NCI-H2081 (cell line): ENCODE measurements around the gene JADE1.

Source experiments
- DNase-seq, 2 experiments: peaks; one replicate each; lab custom pipeline; 2025; lab: John Stamatoyannopoulos, UW

JADE1 gene

DNA sequence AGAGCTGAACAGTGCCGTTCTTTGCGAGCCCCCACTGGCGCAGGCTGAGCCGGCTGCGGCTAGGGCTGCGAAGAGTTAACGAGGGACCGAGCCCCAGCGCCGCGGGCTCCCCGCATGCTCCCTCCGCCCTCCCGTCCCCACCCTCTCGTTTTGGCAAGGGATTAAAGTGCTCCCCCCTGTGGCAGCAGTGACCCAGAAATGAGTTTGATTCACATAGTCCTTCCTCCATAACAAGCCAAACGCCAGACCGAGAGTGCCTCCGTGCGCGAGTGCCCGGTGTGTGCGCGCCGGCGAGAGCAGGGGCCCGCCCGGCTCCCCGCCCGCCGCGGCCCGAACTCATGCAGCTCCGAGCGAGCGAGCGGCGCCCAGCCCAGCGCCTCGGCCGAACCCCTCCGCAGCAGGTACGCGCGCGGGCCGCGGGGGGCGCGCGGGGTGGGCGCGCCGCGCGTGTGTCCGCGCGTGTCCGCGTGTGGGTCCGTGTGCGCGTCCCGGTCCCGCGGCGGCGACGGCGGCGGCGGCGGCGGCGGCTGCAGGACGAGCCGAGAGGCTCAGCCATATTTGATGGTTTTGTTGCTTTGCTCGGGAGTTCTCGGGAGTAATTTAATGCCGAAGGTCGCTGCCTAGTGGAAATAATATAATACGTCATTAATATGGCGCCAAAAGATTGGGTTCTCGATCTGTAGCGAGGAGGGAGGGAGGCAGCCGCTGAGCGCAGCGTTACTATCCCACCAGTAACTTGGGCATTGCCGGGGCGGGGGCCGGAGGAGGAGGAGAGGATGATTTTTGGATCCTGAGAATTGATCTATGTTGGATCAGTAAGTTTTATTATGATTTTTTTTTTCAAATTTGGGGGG, at the start of gene JADE1:
TSS of gene JADE1 (plus strand) at position 224 of the 854 bp plus-strand sequence. CDS start 22,059 bp downstream, outside the sequence.
- peak; percentile 86 to 89 for DNase-seq

- no peak for DNase-seq
These were observed 42.7 kb upstream of the JADE1 start for GRCh38 chr4:128766781-128767180.

- DNase-seq = no peak
These were observed 41.0 kb upstream of the JADE1 start for GRCh38 chr4:128768373-128768996.

GRCh38 chr4:128769011-128769410, 40.5 kb upstream of the JADE1 start:
- no peak for DNase-seq

DNA sequence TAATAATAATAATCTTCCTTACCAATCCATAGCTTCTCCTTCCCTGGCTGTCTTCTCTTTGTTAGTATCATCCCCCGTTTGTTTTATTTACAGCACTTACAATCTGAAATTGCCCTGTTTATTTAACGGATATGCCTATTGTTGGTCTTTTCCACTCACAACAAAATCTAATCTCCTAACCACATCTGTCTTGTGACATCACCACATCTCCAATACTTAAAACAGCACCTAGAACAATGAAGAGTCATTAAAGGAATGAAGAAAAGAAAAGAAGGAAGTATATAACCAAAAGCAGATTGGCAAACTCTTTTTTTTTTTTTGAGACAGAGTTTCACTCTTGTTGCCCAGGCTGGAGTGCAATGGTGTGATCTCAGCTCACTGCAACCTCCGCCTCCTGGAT, 38.7 kb upstream of the JADE1 start:
- no peak for DNase-seq

DNA sequence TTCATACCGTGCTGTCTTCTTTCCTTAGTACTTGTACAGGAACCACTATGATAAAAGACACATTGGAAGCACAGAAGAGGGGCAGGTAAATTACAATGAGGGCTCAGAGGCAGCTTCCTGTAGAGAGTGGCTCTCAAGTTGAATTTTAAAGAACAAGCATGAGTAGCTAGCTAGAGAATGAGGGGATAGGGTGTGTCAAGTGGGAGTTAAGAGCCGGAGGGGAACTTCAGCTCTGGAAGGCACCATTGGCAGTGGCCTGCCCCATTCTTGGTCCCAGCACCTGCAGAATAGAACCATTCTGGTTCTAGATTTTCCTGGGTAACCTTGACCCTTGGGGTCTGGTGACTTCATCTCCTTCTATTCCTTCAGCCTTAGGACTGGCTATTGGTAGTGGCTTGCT, 34.0 kb upstream of the JADE1 start:
- DNase-seq = no peak

- DNase-seq = no peak
These were observed 33.6 kb upstream of the JADE1 start for GRCh38 chr4:128775916-128776315.

DNA sequence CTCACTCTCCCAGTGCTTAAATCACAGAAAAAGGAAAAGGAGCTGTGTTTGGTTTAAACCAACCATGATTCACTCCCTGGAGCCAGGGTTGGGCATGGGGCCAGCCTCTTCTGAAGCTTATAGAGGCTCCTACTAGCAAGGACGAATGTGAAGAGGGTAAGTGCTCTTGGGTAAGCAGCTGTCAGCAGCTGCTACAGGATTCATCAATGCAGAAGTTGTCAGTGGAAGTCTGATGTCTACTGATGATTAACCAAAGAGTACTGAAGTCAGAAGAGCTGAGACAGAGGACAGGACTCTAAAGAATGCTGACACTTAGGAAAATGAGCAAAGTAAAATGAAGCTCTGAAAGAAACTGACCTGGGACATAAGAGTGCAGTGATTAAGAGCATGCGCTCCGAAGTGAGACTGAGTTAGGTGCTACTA, 32.7 kb upstream of the JADE1 start:
- no peak for DNase-seq

DNA sequence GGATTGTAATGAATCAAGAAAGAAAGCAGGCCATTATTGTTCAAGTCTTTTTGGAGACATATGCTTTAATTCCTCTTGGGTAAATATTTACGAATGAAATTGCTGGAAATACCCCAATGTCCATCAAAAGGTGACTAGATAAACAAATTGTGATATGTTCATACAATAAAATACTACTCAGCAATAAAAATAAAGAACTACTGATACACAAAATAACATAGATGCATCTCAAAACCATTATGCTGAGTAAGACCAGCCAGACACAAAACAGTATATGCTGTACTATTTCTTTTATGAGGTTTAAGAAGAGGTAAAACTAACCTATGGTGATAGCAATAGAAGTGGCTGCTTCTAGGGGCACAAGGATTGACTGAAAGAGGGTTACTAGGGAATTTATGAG, 28.8 kb upstream of the JADE1 start:
- DNase-seq = no peak

DNA sequence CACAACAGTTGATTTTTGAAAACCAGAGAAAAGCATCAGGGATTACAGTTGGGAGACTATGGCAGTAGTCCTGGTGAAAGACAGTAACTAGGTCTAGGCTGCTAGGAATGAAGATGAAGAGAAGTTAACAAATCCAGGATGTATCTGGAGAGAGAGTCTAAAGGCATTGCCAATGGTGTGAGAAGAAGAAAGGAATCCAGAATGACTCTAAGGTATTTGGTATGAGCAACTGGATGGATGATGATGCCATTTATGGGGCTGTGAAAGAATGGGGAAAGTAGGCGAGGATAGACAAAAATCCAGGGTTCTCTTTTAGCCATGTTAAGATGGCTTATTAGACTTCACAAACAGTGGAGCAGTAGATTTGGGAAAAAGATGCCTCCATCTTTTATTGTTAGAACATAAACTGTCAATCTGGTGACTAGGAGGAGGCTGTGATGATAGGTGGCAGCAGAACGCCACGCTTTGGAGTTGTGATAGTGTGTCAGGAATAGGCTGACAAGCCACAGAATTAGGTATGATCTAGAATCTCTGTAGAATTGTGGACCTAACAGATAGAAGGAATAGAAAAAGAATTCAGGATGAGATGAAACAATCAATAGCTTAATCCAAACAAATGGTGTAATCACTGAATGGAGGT, 27.3 kb upstream of the JADE1 start:
- DNase-seq = peak in 1 of 2 experiments; percentile 1

DNA sequence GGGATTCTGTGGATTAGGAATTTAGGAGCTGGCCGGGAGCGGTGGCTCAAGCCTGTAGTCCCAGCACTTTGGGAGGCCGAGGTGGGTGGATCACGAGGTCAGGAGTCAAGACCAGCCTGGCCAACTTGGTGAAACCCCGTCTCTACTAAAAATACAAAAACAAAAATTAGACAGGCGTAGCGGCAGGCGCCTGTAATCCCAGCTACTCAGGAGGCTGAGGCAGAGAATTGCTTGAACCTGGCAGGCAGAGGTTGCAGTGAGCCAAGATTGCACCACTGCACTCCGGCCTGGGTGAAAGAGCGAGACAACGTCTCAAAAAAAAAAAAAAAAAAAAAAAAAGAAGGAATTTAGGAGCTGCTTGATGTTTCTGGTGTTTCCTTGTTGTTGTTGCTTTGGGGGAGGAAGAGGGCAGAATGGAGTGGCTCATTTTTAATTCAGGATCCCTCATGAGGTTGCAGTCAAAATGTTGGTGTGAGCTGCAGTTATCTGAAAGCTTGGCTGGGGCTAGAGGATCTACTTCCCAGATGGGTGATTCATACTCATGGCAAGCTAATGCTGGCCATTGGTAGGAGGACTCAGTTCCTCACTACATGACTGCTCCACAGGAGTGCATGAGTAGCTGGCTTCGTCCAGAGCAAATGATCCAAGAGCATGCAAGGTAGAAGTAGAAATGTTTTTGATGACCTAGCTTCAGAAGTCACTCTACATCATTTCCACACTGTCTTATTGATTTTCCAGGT, 26.5 kb upstream of the JADE1 start:
- no peak for DNase-seq

GRCh38 chr4:128787509-128788311, 21.8 kb upstream of the JADE1 start:
- no peak for DNase-seq

DNA sequence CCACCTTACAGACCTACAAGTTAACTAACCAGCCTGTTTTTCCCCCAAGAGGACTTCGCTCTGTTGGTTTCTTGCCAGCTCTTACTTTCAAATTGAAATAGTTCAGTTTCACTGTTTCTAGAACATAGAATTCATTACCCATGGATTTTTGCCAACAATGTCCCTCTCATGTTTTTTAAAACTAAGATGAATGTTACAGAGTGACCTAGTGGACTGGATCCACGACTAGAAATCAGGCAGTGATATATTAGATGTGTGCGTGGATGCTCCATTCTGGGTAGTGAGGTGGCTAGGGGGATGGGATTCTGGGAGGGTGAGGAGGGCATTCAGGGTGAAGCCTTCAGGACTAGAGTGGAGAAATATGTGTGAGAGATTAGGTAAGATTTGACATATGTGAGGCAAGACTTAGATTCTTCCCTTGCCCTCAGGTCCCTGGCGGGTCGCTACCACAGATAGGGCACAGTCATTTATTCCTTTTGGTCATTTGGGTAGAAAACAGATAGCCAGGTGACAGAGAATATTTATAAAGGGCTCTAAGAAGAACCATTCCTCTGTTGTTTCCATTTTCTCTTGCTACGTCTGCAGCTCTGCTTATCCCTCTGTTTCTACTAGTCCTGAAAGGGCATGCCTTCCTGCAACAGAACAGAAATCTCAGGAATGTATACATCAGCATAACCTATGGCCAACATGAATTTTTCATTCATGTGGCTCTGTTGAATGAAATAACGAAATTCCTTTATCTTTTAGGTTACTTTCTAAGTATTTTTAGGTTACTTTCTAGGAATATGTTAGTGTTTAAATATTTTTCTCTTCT, 15.4 kb upstream of the JADE1 start:
- no peak for DNase-seq

GRCh38 chr4:128796934-128797333, 12.6 kb upstream of the JADE1 start:
- no peak for DNase-seq

GRCh38 chr4:128800284-128800683, 9.2 kb upstream of the JADE1 start:
- DNase-seq = no peak

DNA sequence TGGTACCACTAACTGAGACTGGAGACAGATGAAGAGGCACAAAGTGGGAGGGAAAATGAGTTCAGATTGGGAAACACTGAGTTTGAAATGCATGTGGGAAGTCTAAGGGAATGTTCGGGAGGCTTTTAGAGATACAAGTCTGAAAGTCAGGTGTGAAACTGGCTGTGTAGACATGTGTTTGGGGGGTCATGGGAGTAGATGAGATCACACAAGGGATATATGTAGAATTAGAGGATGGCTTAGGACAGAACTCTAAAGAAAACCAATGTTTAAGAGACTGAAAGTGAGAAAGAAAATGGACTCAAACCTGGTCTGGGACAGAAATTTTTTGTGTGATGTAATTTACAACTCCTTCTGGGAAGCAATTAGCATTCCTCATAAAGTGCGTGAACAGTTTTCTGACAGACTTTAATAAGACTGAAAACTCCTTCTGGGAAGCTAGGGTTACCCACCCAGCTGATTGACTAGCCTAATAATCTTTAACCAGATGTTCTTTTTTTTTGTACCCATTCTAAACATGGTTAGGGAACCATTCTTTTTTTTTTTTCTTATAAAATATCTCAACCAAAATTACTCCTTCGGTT, 8.7 kb upstream of the JADE1 start:
- no peak for DNase-seq

- no peak for DNase-seq
These were observed 6.5 kb upstream of the JADE1 start for GRCh38 chr4:128802680-128803628.

- DNase-seq = no peak
These were observed 5.7 kb upstream of the JADE1 start for GRCh38 chr4:128803783-128804182.

- DNase-seq = peak; percentile 20 to 47
These were observed 901 bp downstream of the JADE1 start for GRCh38 chr4:128810331-128810870.
